Measurements from ENCODE around the gene LURAP1L.

- no peak for TF ChIP-seq POLR2A (IDR thresholded peaks at IDR 0.05)
- TF ChIP-seq, protein P1, sequence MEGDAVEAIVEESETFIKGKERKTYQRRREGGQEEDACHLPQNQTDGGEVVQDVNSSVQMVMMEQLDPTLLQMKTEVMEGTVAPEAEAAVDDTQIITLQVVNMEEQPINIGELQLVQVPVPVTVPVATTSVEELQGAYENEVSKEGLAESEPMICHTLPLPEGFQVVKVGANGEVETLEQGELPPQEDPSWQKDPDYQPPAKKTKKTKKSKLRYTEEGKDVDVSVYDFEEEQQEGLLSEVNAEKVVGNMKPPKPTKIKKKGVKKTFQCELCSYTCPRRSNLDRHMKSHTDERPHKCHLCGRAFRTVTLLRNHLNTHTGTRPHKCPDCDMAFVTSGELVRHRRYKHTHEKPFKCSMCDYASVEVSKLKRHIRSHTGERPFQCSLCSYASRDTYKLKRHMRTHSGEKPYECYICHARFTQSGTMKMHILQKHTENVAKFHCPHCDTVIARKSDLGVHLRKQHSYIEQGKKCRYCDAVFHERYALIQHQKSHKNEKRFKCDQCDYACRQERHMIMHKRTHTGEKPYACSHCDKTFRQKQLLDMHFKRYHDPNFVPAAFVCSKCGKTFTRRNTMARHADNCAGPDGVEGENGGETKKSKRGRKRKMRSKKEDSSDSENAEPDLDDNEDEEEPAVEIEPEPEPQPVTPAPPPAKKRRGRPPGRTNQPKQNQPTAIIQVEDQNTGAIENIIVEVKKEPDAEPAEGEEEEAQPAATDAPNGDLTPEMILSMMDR (IDR thresholded peaks at IDR 0.05): no peak
Measured at GRCh38 chr9:12854221-12854620, 79.4 kb downstream of the LURAP1L start.

Measured in suprapubic skin (tissue), 3 donors.